Activated naive CD8-positive, alpha-beta T cell treated with anti-CD3 and anti-CD28 coated beads, Interleukin-2, amount 50 U/mL, for 24 hours (primary cell): ENCODE results near the gene UBC.

Experiments used
- ATAC-seq: fragments of 150-1000 bp; cut with Tn5 transposase; one replicate; pipeline ENCODE4 v1.10.0; 2021
- DNase-seq: peaks from one replicate; pipeline ENCODE4 v3.0.0; 2021
- H3K27ac Mint-ChIP-seq: one replicate; pipeline ENCODE4 v1.8.0; 2021; ENCODE audit warnings: mild to moderate bottlenecking, mixed read lengths
- H3K27me3 Mint-ChIP-seq: one replicate; pipeline ENCODE4 v1.8.0; 2021; ENCODE audit warnings: mixed read lengths
- H3K36me3 Mint-ChIP-seq: one replicate; pipeline ENCODE4 v1.8.0; 2021; ENCODE audit warnings: low read depth, mixed read lengths
- H3K4me1 Mint-ChIP-seq: one replicate; pipeline ENCODE4 v1.8.0; 2021; ENCODE audit warnings: mixed read lengths
- H3K4me3 Mint-ChIP-seq: one replicate; pipeline ENCODE4 v1.8.0; 2021; ENCODE audit warnings: mild to moderate bottlenecking, moderate library complexity, mixed read lengths
- H3K9me3 Mint-ChIP-seq: one replicate; pipeline ENCODE4 v1.8.0; 2021; ENCODE audit warnings: mixed read lengths

The UBC gene

DNA sequence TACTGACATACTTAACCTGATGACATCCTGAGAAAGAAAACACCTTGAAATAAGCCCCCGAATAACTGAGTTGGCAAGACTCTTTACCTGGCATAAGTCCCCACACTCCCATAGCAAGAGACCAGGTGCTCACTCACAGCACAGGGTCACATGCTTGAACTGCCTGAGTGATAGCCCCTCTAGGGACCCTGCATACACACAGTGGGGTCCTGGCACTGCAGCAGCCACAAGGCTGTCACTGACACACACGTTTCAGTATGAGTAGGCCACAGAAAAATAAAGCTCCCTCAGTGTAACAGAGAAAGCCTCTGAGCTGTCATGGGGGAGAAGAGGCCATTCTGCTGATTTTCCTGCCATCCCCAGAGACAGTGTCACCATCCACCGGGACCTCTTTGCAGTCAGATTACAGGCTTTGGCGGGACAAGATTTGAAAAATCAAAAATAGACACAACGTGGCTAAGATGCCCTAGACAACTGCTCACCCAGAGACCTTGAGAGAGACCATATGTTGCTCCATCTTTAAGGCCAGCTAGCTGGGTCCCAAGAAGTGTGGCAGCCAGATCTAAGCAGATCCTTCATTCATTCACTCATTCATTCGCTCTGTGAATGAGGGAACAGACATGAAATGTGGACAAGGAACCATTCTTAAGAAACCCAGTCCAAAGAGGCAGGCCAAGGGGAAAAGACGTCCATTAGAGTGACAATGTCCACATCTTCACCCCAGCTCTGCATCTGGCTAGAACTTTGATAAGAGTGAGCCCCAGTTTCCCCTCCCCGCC, 52.4 kb downstream of the UBC start:
- DNase-seq (no peak), ATAC-seq (peak; percentile 35)
- Mint-ChIP-seq H3K36me3 (peaks cover 19% of the 10 kb centered on the region), H3K4me3 (peak overlapping the region; percentile 87), H3K4me1 (peaks cover 25% of the 10 kb centered on the region), H3K9me3 (no peaks in the 10 kb centered on the region), H3K27me3 (no peaks in the 10 kb centered on the region), H3K27ac (peak overlapping the region; percentile 14)
